Astrocyte (in vitro differentiated cells and primary cell): ENCODE measurements around the gene EPHA2. TPM values are rescaled to one million over a fixed set of nuclear protein-coding genes. Genes with fewer than 3 reads are reported as not detected.
A peak's percentile ranks its signal among the peaks of the same experiment; 100 is the strongest.
"Not testable (repeated sequence)": the region's sequence is repeated elsewhere in the genome, so short reads cannot be mapped to it uniquely, and the experiment has no call there.

ENCODE experiments used
- DNase-seq: peaks from one replicate; pipeline ENCODE4 v3.0.0-alpha.2; 2010; ENCODE audit warnings: low read depth
- FAIRE-seq: peaks from 2 replicates; lab custom pipeline; 2011; peaks lifted over from hg19 to GRCh38; lab: Jason Lieb, UNC
- H2AFZ ChIP-seq: 2 replicates; pipeline ENCODE4 v1.6.0; 2012; ENCODE audit warnings: low read depth, low read length, inconsistent platforms
- H3K27ac ChIP-seq: 2 replicates; pipeline ENCODE4 v1.5.1; 2011; ENCODE audit warnings: low read depth, low read length, inconsistent platforms
- H3K27me3 ChIP-seq: 2 replicates; pipeline ENCODE4 v1.6.0; 2011; ENCODE audit warnings: low read length, inconsistent platforms; ENCODE audit not compliant: insufficient read depth
- H3K36me3 ChIP-seq: 2 replicates; pipeline ENCODE4 v1.5.1; 2011; ENCODE audit warnings: low read length, inconsistent platforms; ENCODE audit not compliant: insufficient read depth
- H3K4me1 ChIP-seq: 2 replicates; pipeline ENCODE4 v1.5.1; 2011; ENCODE audit warnings: low read length, inconsistent platforms; ENCODE audit not compliant: insufficient read depth
- H3K4me2 ChIP-seq: 2 replicates; pipeline ENCODE4 v1.6.0; 2012; ENCODE audit warnings: low read length, inconsistent platforms
- H3K4me3 ChIP-seq: 2 replicates; pipeline ENCODE4 v1.5.1; 2011; ENCODE audit warnings: low read depth, mild to moderate bottlenecking, low read length, inconsistent platforms; ENCODE audit not compliant: insufficient read depth
- H3K79me2 ChIP-seq: 2 replicates; pipeline ENCODE4 v1.6.0; 2012; ENCODE audit warnings: mild to moderate bottlenecking, low read length, inconsistent platforms; ENCODE audit not compliant: insufficient read depth
- H3K9ac ChIP-seq: 2 replicates; pipeline ENCODE4 v1.6.0; 2012; ENCODE audit warnings: mild to moderate bottlenecking, low read length, inconsistent platforms
- H3K9me3 ChIP-seq: 2 replicates; pipeline ENCODE4 v1.5.1; 2012; ENCODE audit warnings: low read depth, mild to moderate bottlenecking, low read length, inconsistent platforms; ENCODE audit not compliant: insufficient read depth
- H4K20me1 ChIP-seq: 2 replicates; pipeline ENCODE4 v1.6.0; 2012; ENCODE audit warnings: low read length, inconsistent platforms; ENCODE audit not compliant: insufficient read depth
- H3K27ac Mint-ChIP-seq: one replicate; pipeline ENCODE4 v1.8.0; 2021; ENCODE audit warnings: mild to moderate bottlenecking, mixed read lengths; ENCODE audit not compliant: unreplicated experiment
- H3K27me3 Mint-ChIP-seq: one replicate; pipeline ENCODE4 v1.8.0; 2021; ENCODE audit warnings: low read depth, mixed read lengths; ENCODE audit not compliant: unreplicated experiment
- H3K36me3 Mint-ChIP-seq: one replicate; pipeline ENCODE4 v1.8.0; 2021; ENCODE audit warnings: low read depth, mixed read lengths; ENCODE audit not compliant: unreplicated experiment
- H3K4me1 Mint-ChIP-seq: one replicate; pipeline ENCODE4 v1.8.0; 2021; ENCODE audit warnings: low read depth, mixed read lengths; ENCODE audit not compliant: unreplicated experiment
- H3K4me3 Mint-ChIP-seq: one replicate; pipeline ENCODE4 v1.8.0; 2021; ENCODE audit warnings: mild to moderate bottlenecking, moderate library complexity, mixed read lengths; ENCODE audit not compliant: unreplicated experiment
- H3K9me3 Mint-ChIP-seq: one replicate; pipeline ENCODE4 v1.8.0; 2021; ENCODE audit warnings: mild to moderate bottlenecking, mixed read lengths; ENCODE audit not compliant: unreplicated experiment
- EZH2 ChIP-seq: IDR thresholded peaks from 2 replicates; pipeline ENCODE4 v1.6.1; 2012; ENCODE audit warnings: mild to moderate bottlenecking, low read length, inconsistent platforms; ENCODE audit not compliant: insufficient read depth
- total RNA-seq: library from RNA; stranded (reverse); gene quantifications from 2 replicates; pipeline ENCODE4 v1.2.1, GENCODE V29; 2021
- TF ChIP-seq, protein P1 (sequence below): IDR thresholded peaks from 2 replicates; pipeline ENCODE4 v1.5.1; 2011; ENCODE audit warnings: low read depth, mild to moderate bottlenecking, inconsistent platforms, low read length, moderate library complexity; ENCODE audit not compliant: insufficient read depth

The EPHA2 gene
- total RNA-seq, 1 donor from 2014 or later: 140 TPM

DNA sequence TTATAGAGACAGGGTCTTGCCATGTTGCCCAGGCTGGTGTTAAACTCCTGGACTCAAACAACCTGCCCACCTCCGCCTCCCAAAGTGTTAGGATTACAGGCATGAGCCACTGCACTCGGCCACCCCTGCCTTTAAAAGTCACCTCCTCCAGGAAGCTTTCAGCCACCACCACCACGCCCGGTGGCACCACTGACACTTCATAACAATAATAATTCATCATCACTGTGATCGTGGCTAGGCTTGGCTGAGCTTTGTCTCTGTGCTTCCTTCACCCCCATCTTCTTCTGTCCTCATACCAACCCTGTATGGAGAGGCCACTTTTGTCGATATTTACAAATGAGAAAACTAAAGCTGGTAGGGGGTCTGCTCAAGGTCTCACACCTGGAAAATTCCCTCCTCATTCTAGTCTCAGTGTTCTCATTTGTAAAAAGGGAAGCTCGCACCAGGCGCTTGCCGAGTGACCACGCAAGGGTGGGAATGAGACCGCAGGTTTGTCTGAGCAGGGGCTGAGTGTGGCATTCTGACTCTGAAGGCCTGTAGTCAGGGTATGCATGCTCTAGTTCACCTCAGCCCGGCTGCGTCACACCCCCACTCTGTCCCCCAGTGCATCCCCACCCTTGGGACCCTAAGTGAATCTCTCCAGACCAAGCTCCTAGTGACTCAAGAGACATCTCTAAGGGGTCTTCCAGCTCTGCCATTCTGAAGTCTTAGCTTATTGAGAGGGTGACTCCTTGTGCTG lies 12.9 kb upstream of the EPHA2 start:
- Histone ChIP-seq H3K4me1 (peaks cover 21% of the 10 kb centered on the region), H3K27ac (no peak overlapping the region), H3K79me2 (no peaks in the 10 kb centered on the region), H3K4me2 (no peak overlapping the region), H3K27me3 (no peaks in the 10 kb centered on the region), H3K9me3 (no peaks in the 10 kb centered on the region), H3K4me3 (no peak overlapping the region), H3K36me3 (no peaks in the 10 kb centered on the region), H2AFZ (no peak overlapping the region), H4K20me1 (no peaks in the 10 kb centered on the region), H3K9ac (no peak overlapping the region)
- Mint-ChIP-seq H3K27ac (no peak overlapping the region), H3K36me3 (no peaks in the 10 kb centered on the region), H3K4me3 (peak overlapping the region; percentile 35), H3K4me1 (peaks cover 32% of the 10 kb centered on the region), H3K9me3 (no peaks in the 10 kb centered on the region), H3K27me3 (peaks cover 7% of the 10 kb centered on the region)
- DNase-seq (no peak), FAIRE-seq (no peak)
- TF ChIP-seq EZH2: no peak
- TF ChIP-seq, protein P1, sequence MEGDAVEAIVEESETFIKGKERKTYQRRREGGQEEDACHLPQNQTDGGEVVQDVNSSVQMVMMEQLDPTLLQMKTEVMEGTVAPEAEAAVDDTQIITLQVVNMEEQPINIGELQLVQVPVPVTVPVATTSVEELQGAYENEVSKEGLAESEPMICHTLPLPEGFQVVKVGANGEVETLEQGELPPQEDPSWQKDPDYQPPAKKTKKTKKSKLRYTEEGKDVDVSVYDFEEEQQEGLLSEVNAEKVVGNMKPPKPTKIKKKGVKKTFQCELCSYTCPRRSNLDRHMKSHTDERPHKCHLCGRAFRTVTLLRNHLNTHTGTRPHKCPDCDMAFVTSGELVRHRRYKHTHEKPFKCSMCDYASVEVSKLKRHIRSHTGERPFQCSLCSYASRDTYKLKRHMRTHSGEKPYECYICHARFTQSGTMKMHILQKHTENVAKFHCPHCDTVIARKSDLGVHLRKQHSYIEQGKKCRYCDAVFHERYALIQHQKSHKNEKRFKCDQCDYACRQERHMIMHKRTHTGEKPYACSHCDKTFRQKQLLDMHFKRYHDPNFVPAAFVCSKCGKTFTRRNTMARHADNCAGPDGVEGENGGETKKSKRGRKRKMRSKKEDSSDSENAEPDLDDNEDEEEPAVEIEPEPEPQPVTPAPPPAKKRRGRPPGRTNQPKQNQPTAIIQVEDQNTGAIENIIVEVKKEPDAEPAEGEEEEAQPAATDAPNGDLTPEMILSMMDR: no peak

DNA sequence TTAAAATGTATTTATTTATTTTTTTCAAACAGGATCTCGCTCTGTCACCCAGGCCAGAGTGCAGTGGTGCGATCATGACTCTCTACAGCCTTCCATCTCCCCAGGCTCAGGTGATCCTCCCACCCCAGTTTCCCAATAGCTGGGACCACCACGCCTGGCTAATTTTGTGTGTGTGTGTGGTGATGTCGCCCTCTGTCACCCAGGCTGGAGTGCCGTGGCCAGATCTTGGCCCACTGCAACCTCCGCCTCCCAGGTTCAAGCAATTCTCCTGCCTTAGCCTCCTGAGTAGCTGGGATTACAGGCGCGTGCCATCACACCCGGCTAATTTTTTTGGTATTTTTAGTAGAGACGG lies 12.3 kb upstream of the EPHA2 start:
- H2AFZ ChIP-seq, H3K9ac ChIP-seq: not testable (repeated sequence)

DNA sequence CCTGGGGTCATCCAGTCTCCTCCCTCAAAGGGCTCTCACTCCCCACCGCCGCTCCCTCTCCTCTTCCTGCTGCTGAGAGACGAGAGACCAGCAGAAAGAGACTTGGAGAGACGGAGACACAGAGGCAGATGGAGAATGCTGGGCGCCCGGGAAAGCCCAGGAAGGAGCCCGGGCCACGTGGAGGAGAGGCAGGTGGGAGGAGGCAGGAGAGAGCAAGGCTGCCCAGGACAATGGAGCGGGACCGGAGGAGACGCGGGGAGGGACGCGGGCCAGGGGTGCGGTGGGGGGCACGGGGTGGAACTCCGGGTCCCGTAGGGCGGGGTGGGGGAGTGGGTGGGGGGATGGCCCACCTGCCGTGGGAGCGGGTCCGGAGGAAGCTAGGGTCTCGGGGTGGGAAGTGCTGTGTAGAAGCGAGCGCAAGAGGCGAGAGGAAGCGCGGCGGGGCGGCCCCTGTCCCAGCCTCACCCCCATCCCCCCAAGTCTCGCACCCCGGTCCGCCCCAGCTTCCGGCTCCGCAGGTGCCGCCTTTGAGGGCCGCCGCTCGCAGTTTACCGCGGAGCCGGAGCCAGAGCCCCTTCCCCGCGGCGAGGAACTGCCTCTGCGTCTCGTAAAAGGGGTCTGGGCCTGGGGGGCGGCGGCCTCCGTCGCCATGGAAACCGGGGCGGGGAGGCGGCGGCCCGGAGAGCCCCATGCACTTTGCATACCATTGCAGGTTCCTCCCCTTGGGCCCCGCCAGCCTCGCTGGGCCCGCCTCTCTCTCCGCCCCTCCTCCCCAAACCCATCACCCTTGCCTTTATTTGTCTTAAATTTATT lies 11.7 kb upstream of the EPHA2 start:
- no peak for DNase-seq
- no peaks in the 10 kb centered on the region for H3K9me3 Mint-ChIP-seq
- peaks cover 33% of the 10 kb centered on the region for H3K4me1 Mint-ChIP-seq
- H3K4me3 Mint-ChIP-seq: peak overlapping the region; percentile 67
- H3K27ac ChIP-seq: no peak overlapping the region
- peak overlapping the region; percentile 65 for H3K9ac ChIP-seq
- peak overlapping the region; percentile 48 for H3K4me3 ChIP-seq
- peaks cover 7% of the 10 kb centered on the region for H3K27me3 Mint-ChIP-seq
- H3K9me3 ChIP-seq: no peaks in the 10 kb centered on the region
- H4K20me1 ChIP-seq: no peaks in the 10 kb centered on the region
- peaks cover 15% of the 10 kb centered on the region for H3K4me1 ChIP-seq
- peak overlapping the region; percentile 82 for H3K4me2 ChIP-seq
- H2AFZ ChIP-seq: peak overlapping the region; percentile 56
- no peak for TF ChIP-seq EZH2
- TF ChIP-seq, protein P1: no peak
- H3K27ac Mint-ChIP-seq: peak overlapping the region; percentile 4
- no peaks in the 10 kb centered on the region for H3K79me2 ChIP-seq
- H3K36me3 Mint-ChIP-seq: no peaks in the 10 kb centered on the region
- FAIRE-seq: no peak
- no peaks in the 10 kb centered on the region for H3K27me3 ChIP-seq
- no peaks in the 10 kb centered on the region for H3K36me3 ChIP-seq

More for the DNA sequence above, 12.3 kb upstream of the EPHA2 start:
- H3K27ac ChIP-seq, H3K79me2 ChIP-seq, H3K27me3 Mint-ChIP-seq, H3K27me3 ChIP-seq, H3K9me3 Mint-ChIP-seq, H3K36me3 ChIP-seq, H3K36me3 Mint-ChIP-seq, FAIRE-seq, H3K27ac Mint-ChIP-seq, DNase-seq, H3K9me3 ChIP-seq, H3K4me3 ChIP-seq, H4K20me1 ChIP-seq: not testable (repeated sequence)
- H3K4me1 Mint-ChIP-seq: peaks cover 29% of the 10 kb centered on the region
- H3K4me3 Mint-ChIP-seq: peak overlapping the region; percentile 74
- Histone ChIP-seq H3K4me2 (peak overlapping the region; percentile 82), H3K4me1 (peaks cover 18% of the 10 kb centered on the region)
